ENCODE data around the gene FSTL3.

DNA sequence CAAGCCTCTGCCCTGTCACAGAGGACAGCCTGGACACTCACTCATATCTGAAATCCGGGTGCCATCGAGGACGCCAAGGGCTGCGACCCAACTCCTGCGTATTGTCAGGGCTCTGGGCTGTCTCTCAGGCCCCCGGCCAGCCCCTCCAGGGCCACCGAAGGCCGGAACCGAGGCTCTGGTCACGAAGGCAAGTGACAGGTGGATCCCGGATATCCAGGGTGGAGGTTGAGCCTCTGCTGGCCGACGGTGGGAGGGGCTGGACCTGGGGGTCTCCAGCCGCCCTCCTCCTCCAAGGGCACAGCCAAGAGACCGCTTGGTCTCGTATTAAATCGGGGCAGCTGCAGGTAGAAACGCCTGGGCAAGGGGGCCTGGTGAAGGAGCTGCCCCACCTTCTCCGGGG, 18.6 kb upstream of the FSTL3 start:
- TF ChIP-seq, protein P1, sequence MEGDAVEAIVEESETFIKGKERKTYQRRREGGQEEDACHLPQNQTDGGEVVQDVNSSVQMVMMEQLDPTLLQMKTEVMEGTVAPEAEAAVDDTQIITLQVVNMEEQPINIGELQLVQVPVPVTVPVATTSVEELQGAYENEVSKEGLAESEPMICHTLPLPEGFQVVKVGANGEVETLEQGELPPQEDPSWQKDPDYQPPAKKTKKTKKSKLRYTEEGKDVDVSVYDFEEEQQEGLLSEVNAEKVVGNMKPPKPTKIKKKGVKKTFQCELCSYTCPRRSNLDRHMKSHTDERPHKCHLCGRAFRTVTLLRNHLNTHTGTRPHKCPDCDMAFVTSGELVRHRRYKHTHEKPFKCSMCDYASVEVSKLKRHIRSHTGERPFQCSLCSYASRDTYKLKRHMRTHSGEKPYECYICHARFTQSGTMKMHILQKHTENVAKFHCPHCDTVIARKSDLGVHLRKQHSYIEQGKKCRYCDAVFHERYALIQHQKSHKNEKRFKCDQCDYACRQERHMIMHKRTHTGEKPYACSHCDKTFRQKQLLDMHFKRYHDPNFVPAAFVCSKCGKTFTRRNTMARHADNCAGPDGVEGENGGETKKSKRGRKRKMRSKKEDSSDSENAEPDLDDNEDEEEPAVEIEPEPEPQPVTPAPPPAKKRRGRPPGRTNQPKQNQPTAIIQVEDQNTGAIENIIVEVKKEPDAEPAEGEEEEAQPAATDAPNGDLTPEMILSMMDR (IDR thresholded peaks at IDR 0.05), result no peak
- TF ChIP-seq POLR2A (IDR thresholded peaks at IDR 0.05; ENCODE audit: low read depth) (no peak), EP300 (IDR thresholded peaks at IDR 0.05) (no peak)

All from esophagus muscularis mucosa (tissue), 4 donors.